PC-3 (cell line): ENCODE data around the gene KCNJ6. TPM values are rescaled to one million over a fixed set of nuclear protein-coding genes. Genes with fewer than 3 reads are reported as not detected.

Source experiments
- ATAC-seq: fragments of 200-7000 bp; cut with Tn5 transposase; 2 replicates; pipeline ENCODE4 v1.9.1; 2020; ENCODE audit warnings: mild to moderate bottlenecking, moderate library complexity
- BruUV-seq: library from RNA; stranded (reverse); fragments of 400-500 nt; replicated peaks from 2 replicates; lab custom pipeline; 2021; lab: Mats Ljungman, UMichigan
- CTCF ChIA-PET: fragments of 300-600 bp; sonication (Branson Sonifier 250); formaldehyde crosslinking; loops from one replicate; lab custom pipeline; 2022; ENCODE audit warnings: antibody characterized with exemption; lab: Charles Lee
- POLR2A ChIA-PET: fragments of 300-600 bp; sonication (Branson Sonifier 250); formaldehyde crosslinking; loops from one replicate; lab custom pipeline; 2022; ENCODE audit warnings: antibody characterized with exemption; ENCODE audit not compliant: unreplicated experiment; lab: Charles Lee
- DNase-seq: peaks from one replicate; pipeline ENCODE4 v3.0.0-alpha.2; 2015
- H2AFZ ChIP-seq: fragments of 300-600 bp; sonication (generic); 2 replicates; pipeline ENCODE4 v1.6.0; 2016; ENCODE audit warnings: antibody characterized with exemption, low read length
- H3F3A ChIP-seq: fragments of 300-600 bp; sonication (generic); one replicate; pipeline ENCODE4 v1.6.0; 2017; ENCODE audit warnings: antibody characterized with exemption, low read length, control low read depth, mild to moderate bottlenecking; ENCODE audit not compliant: unreplicated experiment
- H3K27ac ChIP-seq: fragments of 300-600 bp; sonication (generic); 2 replicates; pipeline ENCODE4 v1.5.1; 2016; ENCODE audit warnings: mild to moderate bottlenecking, low read length
- H3K27me3 ChIP-seq: fragments of 300-600 bp; sonication (generic); 2 replicates; pipeline ENCODE4 v1.6.1; 2016; ENCODE audit warnings: low read length, mixed read lengths
- H3K36me3 ChIP-seq: fragments of 300-600 bp; sonication (generic); 2 replicates; pipeline ENCODE4 v1.6.1; 2016; ENCODE audit warnings: low read depth, mixed run types, low read length, mixed read lengths
- H3K4me1 ChIP-seq: fragments of 300-600 bp; sonication (generic); 2 replicates; pipeline ENCODE4 v1.5.1; 2016; ENCODE audit warnings: low read length; ENCODE audit not compliant: insufficient read depth
- H3K4me2 ChIP-seq: fragments of 300-600 bp; sonication (generic); 2 replicates; pipeline ENCODE4 v1.6.0; 2016; ENCODE audit warnings: low read length
- H3K4me3 ChIP-seq: fragments of 300-600 bp; sonication (generic); 2 replicates; pipeline ENCODE4 v1.5.1; 2016; ENCODE audit warnings: mild to moderate bottlenecking, low read length, mixed read lengths
- H3K79me2 ChIP-seq: fragments of 300-600 bp; sonication (generic); 2 replicates; pipeline ENCODE4 v1.6.1; 2017; ENCODE audit warnings: low read length, mixed read lengths
- H3K9ac ChIP-seq: fragments of 300-600 bp; sonication (generic); 2 replicates; pipeline ENCODE4 v1.6.0; 2016; ENCODE audit warnings: mild to moderate bottlenecking, low read length
- H3K9me2 ChIP-seq: fragments of 300-600 bp; sonication (generic); replicated peaks from 2 replicates; pipeline ENCODE4 v1.6.1; 2016; ENCODE audit warnings: mixed run types, low read length, mixed read lengths
- H3K9me3 ChIP-seq: fragments of 300-600 bp; sonication (generic); 2 replicates; pipeline ENCODE4 v1.6.1; 2016; ENCODE audit warnings: low read length, mixed read lengths
- H4K20me1 ChIP-seq: fragments of 300-600 bp; sonication (generic); 2 replicates; pipeline ENCODE4 v1.6.1; 2016; ENCODE audit warnings: low read length, mixed read lengths
- CTCF ChIP-seq: fragments of 300-600 bp; sonication (generic); conservative IDR thresholded peaks from 2 replicates; pipeline ENCODE4 v1.5.1; 2017; ENCODE audit warnings: antibody characterized with exemption, low read depth, mild to moderate bottlenecking, low read length
- EZH2 ChIP-seq: fragments of 300-600 bp; sonication (generic); IDR thresholded peaks from one replicate; pipeline ENCODE4 v1.6.1; 2017; ENCODE audit warnings: antibody characterized with exemption, mild to moderate bottlenecking, low read length; ENCODE audit not compliant: unreplicated experiment
- EZH2phosphoT487 ChIP-seq: fragments of 300-600 bp; sonication (generic); IDR thresholded peaks from 2 replicates; pipeline ENCODE4 v1.6.1; 2018; ENCODE audit warnings: mild to moderate bottlenecking, antibody characterized with exemption, low read length, borderline replicate concordance
- intact Hi-C: fragments of 100-400 bp; cut with micrococcal nuclease; formaldehyde crosslinking; loops from 2 replicates; pipeline ENCODE4 v1.9.0; 2023
- total RNA-seq: library from RNA; depleted of rRNA; stranded (reverse); fragments of >200 nt; gene quantifications from 2 replicates; pipeline ENCODE4 v1.2.3, GENCODE V29; 2014

The KCNJ6 gene
- total RNA-seq, 1 experiment from 2014 or later, result not detected

GRCh38 chr21:37866027-37866426 is 50.2 kb downstream of the KCNJ6 start:
- ChIA-PET POLR2A (no interaction called here), CTCF (no interaction called here)
- no peaks in the 10 kb centered on the region for H3K9me2 ChIP-seq
- ATAC-seq (no peak), DNase-seq (no peak)
- BruUV-seq, result no TSS peak
- no peaks in the 10 kb centered on the region for H3K9me3 ChIP-seq
- H3K9ac ChIP-seq, result no peak overlapping the region
- H2AFZ ChIP-seq, result no peak overlapping the region
- peaks cover 28% of the 10 kb centered on the region; the same call in 1 of the 2 replicates for H3K27me3 ChIP-seq
- no peaks in the 10 kb centered on the region for H3K4me1 ChIP-seq
- no peaks in the 10 kb centered on the region for H3K79me2 ChIP-seq
- no peak overlapping the region for H3K4me3 ChIP-seq
- TF ChIP-seq EZH2 (no peak), EZH2phosphoT487 (no peak), CTCF (no peak)
- H3F3A ChIP-seq, result no peaks in the 10 kb centered on the region
- no peak overlapping the region for H3K27ac ChIP-seq
- H3K4me2 ChIP-seq, result no peak overlapping the region
- no peaks in the 10 kb centered on the region for H3K36me3 ChIP-seq
- intact Hi-C loops, result no loop called here
- no peaks in the 10 kb centered on the region for H4K20me1 ChIP-seq

- Histone ChIP-seq H3K27me3 (peaks cover 28% of the 10 kb centered on the region; the same call in 1 of the 2 replicates), H3K27ac (no peak overlapping the region), H2AFZ (no peak overlapping the region), H3F3A (no peaks in the 10 kb centered on the region), H3K9me2 (no peaks in the 10 kb centered on the region), H3K9ac (no peak overlapping the region), H3K4me3 (no peak overlapping the region), H3K9me3 (no peaks in the 10 kb centered on the region), H3K36me3 (no peaks in the 10 kb centered on the region), H3K79me2 (no peaks in the 10 kb centered on the region), H3K4me1 (no peaks in the 10 kb centered on the region), H3K4me2 (no peak overlapping the region), H4K20me1 (no peaks in the 10 kb centered on the region)
- DNase-seq, result no peak
- intact Hi-C loops, result no loop called here
- no peak for ATAC-seq
- ChIA-PET POLR2A (no interaction called here), CTCF (no interaction called here)
- TF ChIP-seq EZH2 (no peak), EZH2phosphoT487 (no peak), CTCF (no peak)
- no TSS peak for BruUV-seq
Observed at GRCh38 chr21:37865156-37865555, 51.1 kb downstream of the KCNJ6 start.

- H4K20me1 ChIP-seq, result no peaks in the 10 kb centered on the region
- ChIA-PET POLR2A (no interaction called here), CTCF (no interaction called here)
- no TSS peak for BruUV-seq
- no peaks in the 10 kb centered on the region for H3K9me2 ChIP-seq
- H3K4me1 ChIP-seq, result no peaks in the 10 kb centered on the region
- no peak overlapping the region for H3K9ac ChIP-seq
- intact Hi-C loops, result no loop called here
- no peaks in the 10 kb centered on the region for H3K79me2 ChIP-seq
- H3K9me3 ChIP-seq, result no peaks in the 10 kb centered on the region
- H3K36me3 ChIP-seq, result no peaks in the 10 kb centered on the region
- no peak overlapping the region for H2AFZ ChIP-seq
- DNase-seq (no peak), ATAC-seq (no peak)
- no peak overlapping the region for H3K27ac ChIP-seq
- no peak for TF ChIP-seq CTCF
- no peak for TF ChIP-seq EZH2
- no peak for TF ChIP-seq EZH2phosphoT487
- H3F3A ChIP-seq, result no peaks in the 10 kb centered on the region
- no peak overlapping the region for H3K4me3 ChIP-seq
- peaks cover 25% of the 10 kb centered on the region; the same call in 1 of the 2 replicates for H3K27me3 ChIP-seq
- H3K4me2 ChIP-seq, result no peak overlapping the region
Observed at GRCh38 chr21:37863842-37864241, 52.4 kb downstream of the KCNJ6 start.
